GM12875 (cell line): Measurements from ENCODE around the gene SEMA7A.

ENCODE experiments used
- H3K4me3 ChIP-seq: one replicate; pipeline ENCODE4 v1.5.1; 2011; ENCODE audit warnings: low read depth, low read length, control low read depth
- CTCF ChIP-seq: IDR thresholded peaks from 2 replicates; pipeline ENCODE4 v1.5.1; 2011; ENCODE audit warnings: low read depth, mild to moderate bottlenecking, control low read depth, inconsistent platforms, low read length, moderate library complexity, borderline replicate concordance; ENCODE audit not compliant: insufficient read depth

SEMA7A gene

GRCh38 chr15:74422265-74422651 lies 11.5 kb downstream of the SEMA7A start:
- TF ChIP-seq CTCF: no peak
- H3K4me3 ChIP-seq: peak overlapping the region; percentile 40

DNA sequence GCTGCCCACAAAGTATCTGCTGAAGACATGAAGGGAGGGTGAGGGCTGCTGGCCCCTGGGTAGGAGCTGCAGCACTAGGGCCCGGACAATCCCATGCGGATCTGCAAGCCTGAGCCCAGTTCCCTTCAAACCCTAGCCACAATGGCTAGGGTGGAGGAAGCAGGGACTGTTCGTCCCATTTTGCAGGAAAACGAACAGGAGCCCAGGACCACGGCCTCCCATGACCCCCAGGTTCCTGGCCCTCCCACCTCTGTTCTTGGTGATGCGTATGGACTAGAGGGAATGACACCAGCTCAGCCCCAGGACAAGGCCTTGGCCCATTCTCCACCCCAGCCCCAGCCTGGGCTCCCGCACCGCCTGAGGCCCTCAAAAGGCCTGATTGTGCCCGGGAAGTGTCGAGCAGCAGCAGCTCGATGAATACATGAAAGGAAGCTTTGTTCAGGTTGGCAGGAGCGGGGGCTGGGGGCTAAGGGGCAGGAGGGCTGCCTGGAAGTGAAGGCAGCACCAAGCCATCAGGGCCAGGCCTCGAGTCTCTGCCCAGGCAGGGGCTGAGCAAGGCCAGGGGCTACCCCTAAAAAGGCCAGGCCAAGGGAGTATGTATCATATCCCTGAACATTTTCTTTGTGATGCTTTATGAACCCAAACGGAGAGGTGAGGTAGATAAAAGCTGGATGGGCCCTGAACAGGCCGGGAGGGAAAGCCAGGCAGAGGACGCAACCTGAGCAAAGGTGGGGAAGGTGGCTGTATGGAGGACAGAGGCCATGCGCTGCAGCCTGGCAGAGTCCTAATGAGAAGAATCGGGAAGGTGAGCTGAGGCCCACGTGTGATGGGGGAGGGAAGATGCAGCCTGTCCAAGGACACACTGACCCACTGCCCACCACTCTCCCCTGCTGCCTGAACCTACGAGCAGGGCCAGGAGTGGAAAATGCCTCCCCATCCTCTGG lies 12.2 kb downstream of the SEMA7A start:
- H3K4me3 ChIP-seq: no peak overlapping the region
- no peak for TF ChIP-seq CTCF

- H3K4me3 ChIP-seq: no peak overlapping the region
- no peak for TF ChIP-seq CTCF
Measured at GRCh38 chr15:74420193-74420905, 13.4 kb downstream of the SEMA7A start.

DNA sequence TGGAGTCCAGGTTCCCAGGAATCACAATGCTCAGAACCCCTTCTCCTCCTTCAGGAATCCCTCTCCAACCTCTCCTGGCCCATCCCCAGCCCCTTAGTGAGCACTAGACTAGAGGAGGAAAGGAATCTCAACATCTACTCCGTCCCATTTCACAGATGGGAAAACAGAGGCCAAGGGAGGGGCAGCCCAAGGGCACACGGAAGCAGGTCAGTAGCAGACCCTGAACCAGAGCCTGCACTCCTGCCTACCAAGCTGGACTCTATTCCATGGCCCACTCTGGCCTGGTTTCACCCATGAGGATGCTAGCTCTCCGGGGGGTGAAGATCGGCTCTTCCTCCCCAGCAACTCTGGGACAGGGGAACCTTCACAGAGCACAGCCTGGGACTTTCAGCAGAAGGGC lies 14.3 kb downstream of the SEMA7A start:
- H3K4me3 ChIP-seq: no peak overlapping the region
- no peak for TF ChIP-seq CTCF

- TF ChIP-seq CTCF: no peak
- no peak overlapping the region for H3K4me3 ChIP-seq
Measured at GRCh38 chr15:74418575-74419338, 15.0 kb downstream of the SEMA7A start.

GRCh38 chr15:74417670-74418069 lies 16.1 kb downstream of the SEMA7A start:
- TF ChIP-seq CTCF: no peak
- H3K4me3 ChIP-seq: no peak overlapping the region
